Measurements from ENCODE around the gene POLD1. TPM values are rescaled to one million over a fixed set of nuclear protein-coding genes. Genes with fewer than 3 reads are reported as not detected.

POLD1 gene
- total RNA-seq, 6 experiments from 2014 or later: 6.2 to 13.1 (median 9.2) TPM

GRCh38 chr19:50465000-50465399, 80.9 kb downstream of the POLD1 start:
- DNase-seq: no peak
- Histone ChIP-seq H3K4me3 (no peak overlapping the region), H3K27ac (no peak overlapping the region), H3K4me1 (peaks cover 0 to 7% (median 0%) of the 10 kb centered on the region in 4 donors), H3K36me3 (no peaks in the 10 kb centered on the region), H3K9me3 (no peaks in the 10 kb centered on the region), H3K27me3 (no peaks in the 10 kb centered on the region)
- TF ChIP-seq POLR2A (IDR thresholded peaks at IDR 0.05): no peak
- no peak for TF ChIP-seq CTCF (IDR thresholded peaks at IDR 0.05)
- intact Hi-C loops (cut with DNase I): no loop called here
- 26% methylated on average over 11 of the region's 13 CpGs for WGBS (ENCODE audit: insufficient coverage, low coverage, low lambda C conversion rate, missing lambda C conversion rate)
- peak in 3 of 4 donors; percentile 26 to 61 (median 54) for ATAC-seq

GRCh38 chr19:50465986-50466705, 82.0 kb downstream of the POLD1 start:
- Histone ChIP-seq H3K9me3 (no peaks in the 10 kb centered on the region), H3K36me3 (no peaks in the 10 kb centered on the region), H3K4me3 (no peak overlapping the region), H3K27me3 (no peaks in the 10 kb centered on the region), H3K4me1 (peaks cover 0 to 7% (median 0%) of the 10 kb centered on the region in 4 donors), H3K27ac (no peak overlapping the region)
- ATAC-seq: no peak
- TF ChIP-seq POLR2A (IDR thresholded peaks at IDR 0.05) (no peak), CTCF (IDR thresholded peaks at IDR 0.05) (no peak)
- no peak for DNase-seq
- WGBS (ENCODE audit: insufficient coverage, low coverage, low lambda C conversion rate, missing lambda C conversion rate): 80% methylated on average over 2 of the region's 29 CpGs
- intact Hi-C loops (cut with DNase I): no loop called here

GRCh38 chr19:50466706-50467039, 82.5 kb downstream of the POLD1 start:
- DNase-seq (no peak), ATAC-seq (no peak)
- no peak overlapping the region for H3K27ac ChIP-seq
- no peaks in the 10 kb centered on the region for H3K36me3 ChIP-seq
- H3K4me1 ChIP-seq: peaks cover 0 to 7% (median 0%) of the 10 kb centered on the region in 4 donors
- no peak for TF ChIP-seq POLR2A (IDR thresholded peaks at IDR 0.05)
- no peak for TF ChIP-seq CTCF (IDR thresholded peaks at IDR 0.05)
- H3K27me3 ChIP-seq: no peaks in the 10 kb centered on the region
- 53% methylated on average over 3 of the region's 11 CpGs for WGBS (ENCODE audit: insufficient coverage, low coverage, low lambda C conversion rate, missing lambda C conversion rate)
- intact Hi-C loops (cut with DNase I): no loop called here
- H3K9me3 ChIP-seq: no peaks in the 10 kb centered on the region
- no peak overlapping the region for H3K4me3 ChIP-seq

GRCh38 chr19:50467566-50467965, 83.4 kb downstream of the POLD1 start:
- H3K4me3 ChIP-seq: no peak overlapping the region
- no peaks in the 10 kb centered on the region for H3K36me3 ChIP-seq
- no peaks in the 10 kb centered on the region for H3K27me3 ChIP-seq
- ATAC-seq (no peak), DNase-seq (no peak)
- TF ChIP-seq POLR2A (IDR thresholded peaks at IDR 0.05): no peak
- TF ChIP-seq CTCF (IDR thresholded peaks at IDR 0.05): no peak
- intact Hi-C loops (cut with DNase I): no loop called here
- no peaks in the 10 kb centered on the region for H3K9me3 ChIP-seq
- H3K4me1 ChIP-seq: peaks cover 0 to 7% (median 0%) of the 10 kb centered on the region in 4 donors
- WGBS (ENCODE audit: insufficient coverage, low coverage, low lambda C conversion rate, missing lambda C conversion rate): 78% methylated on average over 7 of the region's 18 CpGs
- no peak overlapping the region for H3K27ac ChIP-seq

Other genes starting within 250 kb of the POLD1 start
- not detected for gene IZUMO2, start 221.1 kb upstream of the POLD1 start, total RNA-seq
- 10 to 100 TPM; 49.1 to 89.0 (median 65.8) TPM for gene MYH14, start 180.7 kb upstream of the POLD1 start, total RNA-seq
- 1 to 10 TPM in 5 of 6 experiments, under 1 TPM in 1; 0.92 to 3.0 (median 2.3) TPM for gene KCNC3, start 55.0 kb upstream of the POLD1 start, total RNA-seq
- gene NAPSA, start 18.7 kb upstream of the POLD1 start, total RNA-seq: 1 to 10 TPM in 3 of 6 experiments, under 1 TPM in 3; 0.19 to 2.2 (median 1.0) TPM
- gene NR1H2, start 7.9 kb upstream of the POLD1 start, total RNA-seq: 10 to 100 TPM; 23.6 to 57.9 (median 33.8) TPM
- gene SPIB, start 34.6 kb downstream of the POLD1 start, total RNA-seq: under 1 TPM in 1 of 6 experiments, not detected in 5; 0.51 TPM
- gene MYBPC2, start 48.5 kb downstream of the POLD1 start, total RNA-seq: under 1 TPM in 3 of 6 experiments, not detected in 3; 0.12 to 0.56 (median 0.30) TPM
- 10 to 100 TPM; 48.6 to 82.8 (median 74.2) TPM for gene EMC10, start 92.2 kb downstream of the POLD1 start, total RNA-seq
- gene GARIN5A, start 92.5 kb downstream of the POLD1 start, total RNA-seq: 1 to 10 TPM in 5 of 6 experiments, under 1 TPM in 1; 0.68 to 2.3 (median 1.5) TPM
- gene JOSD2, start 126.8 kb downstream of the POLD1 start, total RNA-seq: 10 to 100 TPM; 15.0 to 27.5 (median 19.1) TPM
- gene ASPDH, start 129.6 kb downstream of the POLD1 start, total RNA-seq: 10 to 100 TPM; 22.1 to 67.8 (median 44.8) TPM
- 1 to 10 TPM in 1 of 6 experiments, under 1 TPM in 5; 0.22 to 1.2 (median 0.52) TPM for gene LRRC4B, start 184.1 kb downstream of the POLD1 start, total RNA-seq

Data from right lobe of liver (tissue), 6 donors.